T1000 (cell line): ENCODE results near the gene TBC1D32.
"Not testable (repeated sequence)": the region's sequence is repeated elsewhere in the genome, so short reads cannot be mapped to it uniquely, and the experiment has no call there.

ENCODE experiments used
- DNase-seq: peaks from one replicate; lab custom pipeline; 2025; ENCODE audit warnings: mixed read lengths; lab: John Stamatoyannopoulos, UW

TBC1D32 gene

DNA sequence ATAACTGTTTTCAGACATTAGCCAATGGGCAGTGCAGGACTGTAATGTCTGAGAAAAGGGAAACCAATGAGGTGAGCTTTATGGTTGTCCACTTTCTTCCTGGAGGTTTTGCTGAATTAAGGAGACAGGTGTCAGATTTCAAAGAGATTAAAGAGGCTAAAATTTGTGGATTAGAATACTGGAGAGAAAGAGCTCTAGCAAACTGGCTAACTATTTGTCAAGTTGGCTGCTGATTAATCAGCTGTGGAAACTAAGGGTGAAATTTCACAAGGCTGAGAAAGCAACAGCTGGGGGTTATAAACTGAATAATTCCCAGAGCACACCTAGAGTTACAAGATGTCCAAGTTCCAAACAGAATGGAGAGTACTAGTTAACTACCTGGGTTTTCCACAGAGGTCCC is 198.9 kb downstream of the TBC1D32 start:
- DNase-seq: no peak

DNA sequence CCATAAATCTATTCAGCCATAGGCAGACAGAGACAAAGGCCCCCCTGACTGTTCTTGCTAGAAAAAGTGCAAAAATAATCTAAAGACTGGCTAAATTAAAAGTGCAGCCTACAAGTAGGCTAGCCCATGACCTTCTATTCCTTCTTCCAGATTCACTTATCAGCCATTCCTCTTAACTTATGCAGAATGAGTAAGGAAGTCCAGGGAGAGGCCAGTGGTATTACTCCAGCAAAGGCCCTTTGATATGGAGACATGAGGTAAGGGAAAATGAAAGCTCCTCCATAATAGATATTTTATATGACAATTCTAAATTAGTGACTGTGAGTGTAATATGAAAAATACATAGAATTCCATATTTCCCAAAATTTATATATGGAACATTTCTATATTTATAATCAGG is 199.4 kb downstream of the TBC1D32 start:
- no peak for DNase-seq

DNA sequence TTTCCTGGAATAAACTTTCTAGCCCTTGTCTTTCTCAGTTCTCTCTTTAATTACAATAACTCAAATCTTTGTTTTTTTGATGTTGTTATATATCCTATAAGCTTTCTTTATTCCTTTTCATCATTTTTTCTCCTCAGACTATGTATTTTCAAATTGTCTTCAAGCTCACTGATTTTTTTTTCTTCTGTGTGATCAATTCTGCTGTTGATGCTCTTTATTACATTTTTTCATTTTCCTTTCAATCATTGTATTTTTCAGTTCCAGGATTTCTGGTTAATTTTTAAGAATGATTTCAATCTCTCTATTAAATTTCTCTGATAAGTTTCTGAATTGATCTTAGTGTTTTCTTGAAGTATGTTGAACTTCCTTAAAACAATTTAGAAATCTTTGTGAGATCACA is 209.7 kb downstream of the TBC1D32 start:
- no peak for DNase-seq

DNA sequence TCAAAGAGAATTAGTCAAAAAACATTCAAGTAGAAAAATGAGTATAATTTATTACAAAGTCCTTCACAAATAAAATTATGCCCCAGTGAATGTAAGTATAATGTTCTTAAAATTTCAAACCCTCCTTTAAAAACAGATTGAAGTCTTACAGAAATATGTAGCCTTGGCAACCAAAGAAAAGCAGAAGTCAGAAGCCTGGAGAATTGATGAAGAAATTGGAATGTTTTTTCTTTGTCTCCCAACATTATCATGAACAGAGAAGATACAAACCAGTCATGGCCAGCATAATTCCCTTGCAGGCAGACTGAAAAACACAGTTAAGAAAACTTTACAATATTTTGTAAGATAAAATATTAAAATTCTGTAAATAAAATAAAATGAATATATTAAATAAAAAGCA is 221.9 kb downstream of the TBC1D32 start:
- DNase-seq: no peak

DNA sequence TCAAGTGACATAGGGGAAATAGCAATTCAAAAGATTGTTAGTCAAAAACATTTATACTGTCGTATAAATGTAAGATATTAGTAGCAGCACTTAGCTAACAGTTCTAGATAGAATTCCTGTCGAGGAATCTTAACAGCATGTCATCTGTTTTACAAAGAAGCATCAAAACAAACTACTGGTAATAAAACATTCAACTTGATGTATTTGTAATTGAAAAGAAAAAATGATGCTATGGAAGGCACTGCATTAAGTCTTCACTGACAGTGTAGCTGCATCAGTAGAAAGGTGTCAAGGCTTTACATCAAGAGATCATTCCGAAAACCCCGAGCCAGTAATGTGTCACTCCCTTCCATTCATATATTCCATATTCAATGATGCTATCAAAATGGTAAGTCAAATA is 223.5 kb downstream of the TBC1D32 start:
- DNase-seq: no peak

DNA sequence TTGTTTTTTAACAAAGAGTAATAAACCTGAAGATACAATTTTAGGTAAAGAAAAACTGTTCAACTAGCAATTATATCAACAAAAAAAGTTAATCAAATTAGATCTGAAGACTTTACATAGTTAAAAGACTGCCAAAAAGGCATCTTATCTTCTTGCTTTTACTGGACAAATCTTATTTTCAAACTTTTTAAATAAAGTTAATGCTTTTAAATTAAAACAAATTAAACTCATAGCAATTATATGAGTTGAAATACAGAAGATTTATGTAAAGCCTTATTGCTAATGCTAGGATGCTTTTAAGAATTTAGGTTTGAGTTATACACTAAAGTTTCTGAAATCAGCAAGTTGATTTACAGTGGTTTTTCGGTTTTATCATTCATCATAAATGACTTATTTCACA is 227.3 kb downstream of the TBC1D32 start:
- no peak for DNase-seq

DNA sequence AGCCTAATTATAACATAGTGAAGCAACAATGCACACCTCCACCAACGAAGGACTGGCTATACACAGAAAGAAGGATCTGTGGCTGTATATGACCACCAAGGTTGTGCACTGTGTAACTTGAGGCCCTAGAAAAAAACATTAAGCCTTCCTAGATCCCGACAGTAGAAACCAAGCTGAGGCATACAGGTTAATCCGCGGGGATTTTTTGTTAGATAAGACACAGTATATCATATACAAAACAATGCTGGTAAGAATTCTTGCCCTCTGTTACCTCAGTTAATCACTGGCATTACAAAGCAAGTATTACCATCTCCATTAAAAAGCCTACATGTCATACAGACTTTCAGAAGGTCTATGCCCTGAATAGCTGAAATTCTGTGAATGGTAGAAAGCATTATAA is 228.8 kb downstream of the TBC1D32 start:
- DNase-seq: no peak

DNA sequence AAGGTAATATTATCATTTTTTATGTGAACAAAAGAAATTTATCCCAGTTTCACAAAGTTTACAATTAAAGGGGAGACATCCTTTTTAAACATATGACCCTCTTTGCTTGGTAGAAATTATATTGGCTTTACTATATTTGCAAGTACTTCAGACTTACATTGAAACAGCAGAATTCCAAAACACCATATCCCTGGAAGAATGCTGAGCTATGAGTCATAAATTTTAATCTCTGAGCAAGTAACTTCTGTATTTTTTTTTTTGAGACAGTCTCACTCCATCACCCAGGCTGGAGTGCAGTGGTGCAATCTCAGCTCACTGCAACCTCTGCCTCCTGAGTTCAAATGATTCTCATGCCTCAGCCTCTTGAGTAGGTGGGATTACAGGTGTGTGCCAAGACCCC is 240.4 kb downstream of the TBC1D32 start:
- no peak for DNase-seq

DNA sequence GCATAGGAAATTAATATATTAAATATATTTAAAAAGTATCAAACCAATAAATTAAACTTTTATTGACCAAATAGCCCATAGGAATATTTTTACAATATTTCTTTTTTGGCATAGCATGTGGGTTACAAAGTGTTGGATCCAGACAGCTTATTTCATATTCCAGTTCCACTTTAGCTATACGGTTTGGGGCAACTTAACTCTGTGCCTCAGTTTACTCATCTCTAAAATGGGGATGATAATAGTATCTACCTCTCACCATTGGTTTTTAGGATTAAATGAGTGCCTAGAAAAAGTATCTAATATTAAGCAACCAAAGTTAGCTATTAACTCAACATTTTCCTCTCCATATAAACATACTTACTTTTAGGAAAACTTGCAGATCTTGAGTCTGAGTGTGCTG is 243.8 kb downstream of the TBC1D32 start:
- no peak for DNase-seq

DNA sequence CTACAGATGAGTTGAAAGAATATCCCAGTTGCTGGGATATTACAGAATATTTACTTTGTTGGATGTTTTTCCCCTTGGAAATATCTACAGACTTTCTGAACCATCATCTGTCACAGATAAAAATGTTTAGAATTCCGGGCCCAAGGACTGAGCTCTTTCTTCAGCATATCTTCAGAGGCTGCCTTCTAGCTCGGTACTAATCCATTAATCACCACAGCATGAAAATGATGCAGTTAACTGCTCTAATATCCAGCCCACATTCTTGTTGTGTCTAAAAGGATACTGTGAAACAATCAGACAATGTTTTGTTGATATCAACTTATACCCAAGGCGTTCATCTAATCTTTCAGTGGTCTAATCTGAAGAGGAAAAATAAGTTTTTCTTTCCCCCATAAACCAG is 247.4 kb downstream of the TBC1D32 start:
- no peak for DNase-seq

DNA sequence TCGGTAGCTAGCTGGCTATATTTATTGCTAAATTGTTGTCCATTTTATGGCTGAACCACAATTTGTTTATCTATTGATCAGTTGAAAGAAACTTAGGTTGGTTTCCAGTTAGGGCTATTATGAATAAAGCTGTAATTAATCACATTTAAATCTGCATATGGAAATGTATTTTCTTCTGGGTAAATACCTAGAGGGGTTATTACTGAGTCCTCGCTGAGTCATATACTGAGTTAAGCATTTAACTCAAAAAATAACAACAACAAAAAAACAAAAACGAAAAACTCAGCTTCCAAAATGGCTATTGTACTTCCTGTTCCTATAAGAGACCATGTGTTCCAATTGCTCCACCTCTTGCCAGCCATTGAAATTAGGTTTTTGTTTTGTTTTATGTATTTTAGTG is 258.2 kb downstream of the TBC1D32 start:
- no peak for DNase-seq

DNA sequence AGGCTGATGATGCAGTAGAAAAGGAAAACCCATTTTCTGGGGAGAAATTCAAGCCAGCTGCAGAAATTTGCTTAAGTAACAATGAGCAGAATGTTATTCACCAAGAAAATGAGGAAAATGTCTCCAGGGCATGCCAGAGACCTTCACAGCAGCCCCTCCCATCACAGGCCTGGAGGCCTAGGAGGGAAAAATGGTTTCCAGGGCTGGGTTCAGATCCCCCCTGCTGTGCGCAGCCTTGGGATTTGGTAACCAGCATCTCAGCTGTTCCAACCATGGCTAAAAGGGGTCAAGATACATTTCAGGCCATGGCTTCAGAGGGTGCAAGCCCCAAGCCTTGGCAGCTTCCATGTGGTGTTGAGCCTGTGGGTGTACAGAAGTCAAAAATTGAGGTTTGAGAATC is 265.5 kb downstream of the TBC1D32 start:
- not testable (repeated sequence) for DNase-seq

DNA sequence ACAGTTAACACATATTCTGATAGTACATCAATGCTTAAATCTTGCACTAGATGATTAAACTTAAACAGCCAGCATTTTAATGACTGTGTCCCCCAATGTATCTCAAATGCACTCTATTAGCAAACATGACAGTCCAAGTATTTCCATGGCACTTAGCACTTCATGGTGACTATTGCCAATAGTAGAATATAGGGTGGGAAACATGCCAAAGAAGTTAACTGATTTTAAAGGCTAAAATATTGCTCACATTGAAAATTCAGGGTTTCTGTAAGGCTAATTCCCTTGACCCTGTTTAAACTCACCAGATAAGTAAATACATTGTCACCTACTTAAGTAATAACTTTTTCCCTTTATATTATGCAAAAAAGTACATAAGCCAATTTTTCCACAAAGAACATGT is 266.9 kb downstream of the TBC1D32 start:
- no peak for DNase-seq

DNA sequence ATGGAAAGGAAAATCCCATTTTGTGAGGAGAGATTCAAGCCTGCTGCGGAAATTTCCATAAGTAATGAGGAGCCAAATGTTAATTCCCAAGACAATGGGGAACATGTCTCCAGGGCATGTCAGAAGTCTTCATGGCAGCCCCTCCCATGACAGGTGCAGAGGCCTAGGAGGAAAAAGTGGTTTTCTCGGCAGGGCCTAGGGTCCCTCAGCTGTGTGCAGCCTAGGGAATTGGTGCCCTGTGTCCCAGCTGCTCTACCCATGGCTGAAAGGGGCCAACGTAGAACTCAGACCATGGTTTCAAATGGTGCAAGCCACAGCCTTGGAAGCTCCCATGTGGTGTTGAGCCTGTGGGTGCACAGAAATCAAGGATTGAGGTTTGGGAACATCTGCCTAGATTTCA is 269.9 kb downstream of the TBC1D32 start:
- DNase-seq: no peak

DNA sequence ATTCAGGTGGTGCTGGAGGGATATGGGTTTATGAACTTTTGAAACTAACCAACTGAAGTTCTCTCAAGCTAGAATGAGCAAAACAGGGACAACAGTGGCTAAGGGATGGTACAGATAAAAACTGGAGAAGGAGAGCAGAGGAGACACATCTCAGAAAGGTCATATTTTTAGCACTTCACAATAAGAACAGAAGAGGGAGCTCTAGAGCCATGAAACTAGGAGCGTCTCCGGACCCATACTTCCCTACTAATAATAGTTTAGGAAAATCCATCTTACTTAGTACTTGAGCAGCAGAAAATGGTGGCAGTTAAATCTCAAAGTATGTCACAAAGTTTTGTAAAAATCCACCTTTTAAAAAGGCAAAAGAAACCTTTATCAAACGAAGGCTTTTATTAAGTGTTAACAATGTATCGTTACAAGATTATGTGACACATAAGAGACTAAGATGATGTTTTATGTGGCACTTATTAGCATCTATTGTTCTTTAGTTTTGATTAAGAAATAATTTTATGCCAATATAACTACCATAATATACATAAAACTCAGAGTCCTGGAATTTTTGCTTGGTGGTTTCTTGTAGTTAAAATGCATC is 278.6 kb downstream of the TBC1D32 start:
- DNase-seq: no peak

DNA sequence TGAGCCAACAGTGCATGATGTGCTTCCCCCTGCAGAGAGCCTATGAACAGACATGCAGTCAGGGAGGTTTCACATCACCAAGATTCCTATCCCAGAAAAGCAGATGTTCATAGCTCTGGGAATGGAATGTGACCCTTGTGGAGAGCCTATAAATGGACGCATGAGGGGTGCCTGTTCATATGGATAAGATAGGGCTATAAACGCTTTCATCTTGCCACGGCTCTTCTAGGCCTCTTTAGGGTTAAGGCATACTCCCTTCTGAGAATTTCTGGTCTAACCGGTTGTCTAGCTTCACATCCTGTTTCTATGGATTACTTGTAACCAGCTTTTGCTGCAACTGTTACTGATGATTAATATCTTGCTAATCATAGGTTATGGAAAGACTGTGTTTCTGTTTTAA is 285.7 kb downstream of the TBC1D32 start:
- not testable (repeated sequence) for DNase-seq

DNA sequence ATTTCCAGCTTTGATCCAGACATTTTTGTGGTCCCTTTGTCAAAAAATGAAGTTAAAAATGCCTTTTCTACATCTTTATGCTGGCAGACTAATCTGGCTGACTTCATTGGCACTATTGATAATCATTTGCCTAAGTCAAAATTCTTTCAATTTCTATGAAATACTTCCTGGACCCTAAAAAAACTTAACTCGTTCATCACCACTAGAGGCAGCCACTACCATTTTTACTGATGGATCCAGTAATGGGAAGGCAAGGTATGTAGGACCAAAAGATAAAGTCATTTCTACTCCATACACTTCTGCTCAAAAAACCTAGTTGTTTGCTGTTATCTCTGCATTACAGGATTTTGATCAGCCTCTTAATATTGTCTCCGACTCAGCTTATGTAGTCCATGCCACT is 289.4 kb downstream of the TBC1D32 start:
- DNase-seq: not testable (repeated sequence)

DNA sequence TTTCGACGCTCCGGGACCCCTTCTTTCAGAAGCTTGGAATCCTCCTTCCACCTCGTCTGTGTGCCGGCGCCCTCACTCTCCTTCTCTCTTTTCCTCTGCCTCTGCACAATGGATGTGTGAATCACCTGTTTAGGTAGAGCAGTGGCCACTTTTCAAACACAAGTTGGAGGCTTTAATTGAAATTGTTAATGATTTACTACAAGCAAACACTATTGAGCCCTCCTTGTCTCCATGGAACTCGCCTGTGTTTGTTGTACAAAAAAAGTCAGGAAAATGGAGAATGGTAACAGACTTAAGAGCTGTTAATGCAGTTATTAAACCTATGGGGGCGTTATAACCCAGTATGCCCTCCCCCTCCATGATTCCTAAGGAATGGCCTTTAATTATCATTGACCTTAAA is 290.6 kb downstream of the TBC1D32 start:
- not testable (repeated sequence) for DNase-seq

DNA sequence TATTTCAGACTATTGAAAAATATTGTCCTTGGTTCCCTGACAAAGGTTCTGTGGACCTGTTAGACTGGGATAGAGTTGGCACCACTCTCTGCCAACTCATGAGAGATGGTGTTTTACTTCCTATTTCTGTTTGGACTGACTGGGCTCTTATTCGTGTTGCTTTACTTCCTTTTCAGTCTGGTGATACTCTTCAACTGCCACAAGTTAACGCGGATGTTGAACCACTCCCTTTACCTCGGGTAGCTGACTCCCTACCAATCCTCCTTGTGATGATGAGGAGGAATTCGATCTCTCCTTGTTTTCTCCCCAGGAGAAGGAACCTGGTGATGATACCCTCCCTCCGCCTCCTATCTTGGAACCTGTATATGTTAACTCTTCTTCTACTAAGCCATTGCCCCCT is 291.1 kb downstream of the TBC1D32 start:
- not testable (repeated sequence) for DNase-seq

DNA sequence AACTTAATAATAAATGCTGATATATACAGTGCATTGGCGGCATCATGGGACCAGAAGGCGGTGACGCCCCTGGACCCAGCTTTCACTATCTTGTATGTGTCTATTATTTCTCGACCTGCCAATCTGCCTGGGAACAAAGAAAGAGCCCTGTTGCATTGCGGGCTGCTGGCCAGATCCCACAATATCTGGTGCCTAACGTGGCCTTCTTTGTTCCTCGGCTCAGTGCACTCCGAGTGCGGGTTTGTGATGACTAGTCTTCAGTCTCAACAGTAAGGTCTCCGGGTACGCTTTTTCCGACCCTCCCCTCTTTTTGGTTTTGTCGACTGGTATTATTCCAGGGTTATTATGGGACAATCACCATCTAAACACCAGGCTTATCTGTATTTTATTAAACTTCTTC is 291.5 kb downstream of the TBC1D32 start:
- DNase-seq: no peak

DNA sequence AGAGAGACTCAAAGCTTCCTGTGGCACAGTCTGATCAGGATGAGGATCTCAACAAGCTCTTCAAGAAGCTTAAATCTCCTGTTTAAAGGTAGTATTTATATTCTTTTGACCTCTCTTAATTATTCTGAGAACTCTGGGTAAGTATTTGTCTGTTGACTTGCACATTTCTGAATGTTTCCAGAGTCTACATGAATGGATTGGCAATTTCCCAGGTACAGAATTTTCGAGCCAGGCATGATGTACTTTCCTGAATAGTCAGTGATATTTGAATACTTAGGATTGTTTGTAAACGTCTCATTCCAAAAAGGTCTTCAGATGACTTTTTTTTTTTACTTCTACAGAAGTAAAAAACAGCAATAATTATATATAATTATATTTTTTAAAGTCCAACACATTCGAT is 293.4 kb downstream of the TBC1D32 start:
- DNase-seq: no peak

DNA sequence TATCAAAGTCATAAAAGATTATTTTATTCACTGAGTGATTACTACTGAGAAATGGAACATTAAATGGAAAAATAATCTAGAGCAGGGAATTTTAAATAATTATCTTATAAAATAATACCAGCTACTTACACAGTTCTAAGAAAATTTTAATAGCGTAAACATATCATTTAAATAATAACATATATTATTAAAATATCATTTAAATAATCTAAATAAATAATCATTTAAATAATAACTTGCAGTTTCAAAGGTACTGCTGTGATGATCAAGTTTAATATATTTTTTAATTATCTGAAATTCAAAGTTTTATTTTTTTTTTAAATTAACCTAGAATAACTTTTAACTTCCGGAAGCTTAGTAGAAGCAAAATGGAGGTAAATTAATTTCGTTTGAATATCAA is 301.2 kb downstream of the TBC1D32 start:
- DNase-seq: no peak

DNA sequence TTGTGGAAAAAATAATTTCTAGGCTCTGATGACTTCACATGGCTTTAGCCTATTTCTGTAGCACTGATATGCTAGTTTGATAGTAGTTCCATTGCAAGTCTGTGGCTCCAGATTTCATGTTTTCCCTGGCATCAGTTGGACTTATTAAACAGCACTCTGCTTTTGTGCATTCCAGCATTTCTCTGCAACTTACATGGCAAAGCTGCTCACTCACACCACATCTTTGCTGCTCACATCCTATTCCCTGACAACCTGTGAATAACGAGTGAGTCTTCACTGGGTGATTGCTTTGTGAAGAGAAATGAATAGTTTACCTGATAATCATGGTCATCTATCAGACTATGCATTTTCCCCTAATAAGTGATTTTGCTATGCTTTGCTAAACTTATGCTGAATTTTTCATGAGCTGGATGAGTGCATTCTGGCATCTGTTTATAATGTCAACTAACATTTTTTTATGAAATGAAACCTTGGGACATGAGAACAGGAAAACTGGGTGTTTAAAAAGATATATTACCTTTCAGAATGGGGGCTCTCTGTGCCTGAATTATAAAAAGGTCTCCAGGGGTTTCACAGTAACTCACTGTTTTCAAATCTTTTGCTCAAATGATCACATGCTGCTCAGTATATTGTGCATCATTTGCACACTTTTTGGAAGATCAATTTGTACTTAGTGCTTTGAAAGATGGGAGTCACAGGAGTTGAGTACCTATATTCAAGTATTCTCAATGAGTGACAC is 301.8 kb downstream of the TBC1D32 start:
- DNase-seq: no peak
